K562 (cell line): ENCODE data around the gene SYK. TPM values are rescaled to one million over a fixed set of nuclear protein-coding genes. Genes with fewer than 3 reads are reported as not detected.

Source experiments
- ATAC-seq: fragments of 200-7000 bp; cut with Tn5 transposase; 3 replicates; pipeline ENCODE4 v1.9.1; 2020; ENCODE audit warnings: moderate library complexity
- BruUV-seq: library from RNA; stranded (reverse); fragments of 400-500 nt; replicated peaks from 2 replicates; lab custom pipeline; 2021; lab: Mats Ljungman, UMichigan
- CTCF ChIA-PET: fragments of 300-600 bp; formaldehyde crosslinking; extraction: SDS; loops from one replicate; lab custom pipeline; 2021; ENCODE audit warnings: low intra/inter-chr PET ratio; lab: Yijun Ruan, JAX
- POLR2A ChIA-PET: fragments of 300-600, 350-650 bp; sonication (Branson Sonifier 250); formaldehyde crosslinking; extraction: SDS; loops from one replicate; lab custom pipeline; 2021; ENCODE audit warnings: antibody characterized with exemption, inconsistent platforms; lab: Yijun Ruan, JAX
- DNase-seq, 4 experiments: peaks; one replicate each; pipeline versions ENCODE4 v3.0.0 to v3.0.0-alpha.2; 2011 to 2018; ENCODE audit warnings: low spot score in 3 of 4, mixed read lengths in 3 of 4; ENCODE audit errors: extremely low read depth in 1 of 4
- FAIRE-seq: peaks from 2 replicates; lab custom pipeline; 2011; peaks lifted over from hg19 to GRCh38; lab: Jason Lieb, UNC
- H2AFZ ChIP-seq: 2 replicates; pipeline ENCODE4 v1.6.0; 2011; ENCODE audit warnings: low read depth, low read length, control low read depth, inconsistent platforms
- H3K27ac ChIP-seq: fragments of 200-600 bp; 3 replicates; pipeline ENCODE4 v1.8.0; 2011; ENCODE audit warnings: low read depth, mild to moderate bottlenecking, control low read depth, inconsistent platforms, low read length, moderate library complexity, mixed read lengths; ENCODE audit errors: extremely low read depth
- H3K27me3 ChIP-seq, 2 experiments: fragments of 300-600 bp in 1 of 2; 2 replicates in 1 of 2; 3 replicates in 1 of 2; pipeline versions ENCODE4 v1.6.0 to v1.8.0; 2011; ENCODE audit warnings: inconsistent platforms in 2 of 2, low read length in 2 of 2, mild to moderate bottlenecking in 1 of 2, mixed read lengths in 1 of 2, moderate library complexity in 1 of 2; ENCODE audit not compliant: control insufficient read depth in 2 of 2, insufficient read depth in 2 of 2
- H3K36me3 ChIP-seq: fragments of 300-600 bp; 3 replicates; pipeline ENCODE4 v1.8.0; 2011; ENCODE audit warnings: mild to moderate bottlenecking, low read length, inconsistent platforms; ENCODE audit not compliant: control insufficient read depth, insufficient read depth
- H3K4me1 ChIP-seq, 2 experiments: fragments of 200-600 bp in 1 of 2; replicated peaks in 1 of 2; 2 replicates in 1 of 2; 3 replicates in 1 of 2; pipeline versions ENCODE4 v1.5.1 to v1.8.0; 2011; ENCODE audit warnings: inconsistent platforms in 2 of 2, low read length in 2 of 2, mild to moderate bottlenecking in 1 of 2, mixed read lengths in 1 of 2, moderate library complexity in 1 of 2; ENCODE audit not compliant: control insufficient read depth in 2 of 2, insufficient read depth in 2 of 2
- H3K4me2 ChIP-seq: 2 replicates; pipeline ENCODE4 v1.6.1; 2011; ENCODE audit warnings: low read length, control low read depth, inconsistent platforms, mixed read lengths; ENCODE audit not compliant: insufficient read depth
- H3K4me3 ChIP-seq: fragments of 200-600 bp; sonication (generic), shearing (Covaris generic); 2 replicates; pipeline ENCODE4 v1.5.1; 2016; ENCODE audit warnings: control low read depth, inconsistent platforms
- H3K79me2 ChIP-seq: fragments of 200-600 bp; 3 replicates; pipeline ENCODE4 v1.8.0; 2011; ENCODE audit warnings: low read length, inconsistent platforms; ENCODE audit not compliant: control insufficient read depth, insufficient read depth
- H3K9ac ChIP-seq, 2 experiments: 2 replicates each; pipeline versions ENCODE4 v1.6.0 to v1.6.1; 2011; ENCODE audit warnings: low read depth in 2 of 2, low read length in 2 of 2, control low read depth in 1 of 2, inconsistent platforms in 1 of 2, mild to moderate bottlenecking in 1 of 2, mixed read lengths in 1 of 2; ENCODE audit not compliant: insufficient read depth in 1 of 2
- H3K9me1 ChIP-seq: one replicate; pipeline ENCODE4 v1.6.0; 2011; ENCODE audit warnings: inconsistent platforms, mild to moderate bottlenecking, low read length, moderate library complexity; ENCODE audit not compliant: control insufficient read depth, insufficient read depth
- H3K9me3 ChIP-seq: replicated peaks from 2 replicates; pipeline ENCODE4 v1.5.1; 2011; ENCODE audit warnings: low read depth, low read length, inconsistent platforms; ENCODE audit not compliant: control insufficient read depth, insufficient read depth
- H4K20me1 ChIP-seq: replicated peaks from 2 replicates; pipeline ENCODE4 v1.6.1; 2011; ENCODE audit warnings: low read length, inconsistent platforms, mixed read lengths; ENCODE audit not compliant: control insufficient read depth, insufficient read depth
- CHD4 ChIP-seq: fragments of 200-600 bp; sonication (generic); IDR thresholded peaks from 3 replicates; pipeline ENCODE4 v1.6.1; 2012; ENCODE audit warnings: low read depth, mild to moderate bottlenecking, mixed read lengths, low read length, inconsistent platforms; ENCODE audit not compliant: insufficient read depth, insufficient replicate concordance, poor library complexity, severe bottlenecking
- KHSRP ChIP-seq: fragments of 450-650 bp; IDR thresholded peaks from 2 replicates; pipeline ENCODE4 v1.6.1; 2017
- NR2C1 ChIP-seq, 2 experiments: fragments of 450-650 bp; IDR thresholded peaks; 2 replicates each; pipeline ENCODE4 v1.6.1; 2017; ENCODE audit warnings: mild to moderate bottlenecking in 2 of 2, antibody characterized with exemption in 1 of 2, inconsistent platforms in 1 of 2, missing compliant biosample characterization in 1 of 2, missing genetic modification characterization in 1 of 2
- TAF1 ChIP-seq: IDR thresholded peaks from 2 replicates; pipeline ENCODE4 v1.6.1; 2011; ENCODE audit warnings: mild to moderate bottlenecking, low read length, moderate library complexity; ENCODE audit not compliant: insufficient read depth, control insufficient read depth, severe bottlenecking; ENCODE audit errors: extremely low read depth
- XRCC3 ChIP-seq: fragments of 450-650 bp; IDR thresholded peaks from 2 replicates; pipeline ENCODE4 v1.6.1; 2017; ENCODE audit warnings: mild to moderate bottlenecking, moderate library complexity
- ZNF41 ChIP-seq: fragments of 250-450 bp; sonication (Bioruptor Pico); conservative IDR thresholded peaks from 2 replicates; pipeline ENCODE4 v1.4.0; 2020; ENCODE audit warnings: mild to moderate bottlenecking
- ZNF444 ChIP-seq: fragments of 250-450 bp; sonication (Bioruptor Pico); IDR thresholded peaks from 2 replicates; pipeline ENCODE4 v1.4.0; 2020; ENCODE audit warnings: mild to moderate bottlenecking, moderate library complexity
- ZNF609 ChIP-seq: sonication (generic); formaldehyde crosslinking; IDR thresholded peaks from 2 replicates; pipeline ENCODE4 v1.8.1; 2023; ENCODE audit warnings: missing genetic modification reagents, mild to moderate bottlenecking, borderline replicate concordance
- WGBS: fragments of 100-300 bp; shearing (Covaris generic); methylation state at CpG from one replicate; pipeline ENCODE4 v1.1.6; 2016; ENCODE audit warnings: low coverage, mixed read lengths; ENCODE audit not compliant: insufficient coverage; ENCODE audit errors: missing lambda C conversion rate; 5-methylcytosine and 5-hydroxymethylcytosine counted together
- in situ Hi-C: fragments of 300-500 bp; cut with MboI; formaldehyde crosslinking; loops from 4 replicates; pipeline ENCODE4 v1.15.0; 2018; ENCODE audit warnings: inconsistent platforms, mixed read lengths
- intact Hi-C: fragments of 100-400 bp; cut with micrococcal nuclease; formaldehyde crosslinking; loops from 2 replicates; pipeline ENCODE4 v1.14.2; 2022
- polyA plus RNA-seq, 8 experiments: library from polyadenylated mRNA; depleted of rRNA in 4 of 8; stranded (reverse) in 5 of 8; unstranded in 3 of 8; fragments of >200 nt; fragmentation: Nextera tagmentation in 2 of 8; fragmentation: Illumina TruSeq in 1 of 8; extraction: Ambion mirVana in 2 of 8; extraction: Trizol in 1 of 8; gene quantifications; 2 replicates each; pipeline versions ENCODE4 v1.2.1 to v1.2.3, GENCODE V29; 2011 to 2014; ENCODE audit warnings: inconsistent platforms in 1 of 8, missing spikeins in 1 of 8
- total RNA-seq, 7 experiments: library from RNA; depleted of rRNA in 6 of 7; stranded (reverse); fragments of >200 nt in 6 of 7; fragmentation: Illumina TruSeq in 2 of 7; extraction: Trizol in 2 of 7; gene quantifications; 2 replicates each; pipeline versions ENCODE4 v1.2.1 to v1.2.3, GENCODE V29; 2011 to 2021; ENCODE audit warnings: low replicate concordance in 1 of 7

Gene SYK
- total and polyA plus RNA-seq, 9 of the 15 experiments (the other 6 are each of a cell fraction or from before 2014, with no cell fraction given) = 3.9 to 32.7 (median 16.7) TPM

- H3K27me3 ChIP-seq = no peaks in the 10 kb centered on the region
- ATAC-seq (no peak), DNase-seq (no peak), FAIRE-seq (no peak)
- H3K4me2 ChIP-seq = no peak overlapping the region
- H3K79me2 ChIP-seq = no peaks in the 10 kb centered on the region
- no peak overlapping the region for H3K27ac ChIP-seq
- ChIA-PET POLR2A (no interaction called here), CTCF (no interaction called here)
- peaks cover 18% of the 10 kb centered on the region; the same call in 2 of the 3 replicates for H3K36me3 ChIP-seq
- intact Hi-C loops = no loop called here
- no peaks in the 10 kb centered on the region for H3K9me3 ChIP-seq
- H3K9ac ChIP-seq = no peak overlapping the region
- no peaks in the 10 kb centered on the region for H4K20me1 ChIP-seq
- H3K4me1 ChIP-seq = no peaks in the 10 kb centered on the region
- no peak overlapping the region for H3K4me3 ChIP-seq
- BruUV-seq = no TSS peak
- no peak overlapping the region for H2AFZ ChIP-seq
- TF ChIP-seq KHSRP (no peak), TAF1 (no peak), XRCC3 (no peak), ZNF609 (CRISPR knock-in tag) (no peak), ZNF444 (no peak), CHD4 (no peak), NR2C1 (IDR thresholded peaks at IDR 0.05) (no peak), NR2C1 (tag; IDR thresholded peaks at IDR 0.05) (no peak), ZNF41 (CRISPR knock-in tag) (no peak)
- TF ChIP-seq, all 486 proteins: peak for 0
- in situ Hi-C loops = loop anchor here (25.0 kb wide), 1 partner anchor 1303 kb away; no protein-coding TSS in a partner anchor
- WGBS = 67% methylated on average over 8 of the region's 10 CpGs
- H3K9me1 ChIP-seq = no peaks in the 10 kb centered on the region
These were observed 88.7 kb downstream of the SYK start for GRCh38 chr9:90890146-90890810.
